ENCODE measurements around the gene DISP3.

Gene DISP3

GRCh38 chr1:11478571-11479374 is at the start of gene DISP3:
Gene DISP3, plus strand, starts transcription at chr1:11479155. Its CDS starts 21,838 bp downstream, at chr1:11500993.
- no peak for FAIRE-seq

GRCh38 chr1:11429226-11429625 is 49.7 kb upstream of the DISP3 start:
- FAIRE-seq: no peak

GRCh38 chr1:11429935-11430334 is 49.0 kb upstream of the DISP3 start:
- FAIRE-seq: no peak

GRCh38 chr1:11431941-11432507 is 46.9 kb upstream of the DISP3 start:
- FAIRE-seq: no peak

- no peak for FAIRE-seq
Observed at GRCh38 chr1:11432526-11432925, 46.4 kb upstream of the DISP3 start.

GRCh38 chr1:11434501-11434900 is 44.5 kb upstream of the DISP3 start:
- no peak for FAIRE-seq

GRCh38 chr1:11434926-11435325 is 44.0 kb upstream of the DISP3 start:
- FAIRE-seq: no peak

- FAIRE-seq: no peak
Observed at GRCh38 chr1:11438996-11439395, 40.0 kb upstream of the DISP3 start.

GRCh38 chr1:11441211-11441952 is 37.6 kb upstream of the DISP3 start:
- FAIRE-seq: no peak

GRCh38 chr1:11443043-11443442 is 35.9 kb upstream of the DISP3 start:
- FAIRE-seq: no peak

GRCh38 chr1:11443961-11444658 is 34.8 kb upstream of the DISP3 start:
- no peak for FAIRE-seq

- FAIRE-seq: no peak
Observed at GRCh38 chr1:11444907-11445306, 34.0 kb upstream of the DISP3 start.

- FAIRE-seq: no peak
Observed at GRCh38 chr1:11447903-11448302, 31.1 kb upstream of the DISP3 start.

GRCh38 chr1:11448373-11449099 is 30.4 kb upstream of the DISP3 start:
- no peak for FAIRE-seq

GRCh38 chr1:11449100-11449403 is 29.9 kb upstream of the DISP3 start:
- no peak for FAIRE-seq

- no peak for FAIRE-seq
Observed at GRCh38 chr1:11450310-11450709, 28.6 kb upstream of the DISP3 start.

GRCh38 chr1:11453742-11454491 is 25.0 kb upstream of the DISP3 start:
- FAIRE-seq: no peak

GRCh38 chr1:11455967-11456570 is 22.9 kb upstream of the DISP3 start:
- FAIRE-seq: no peak

GRCh38 chr1:11456965-11457364 is 22.0 kb upstream of the DISP3 start:
- FAIRE-seq: no peak

GRCh38 chr1:11458811-11459275 is 20.1 kb upstream of the DISP3 start:
- no peak for FAIRE-seq

GRCh38 chr1:11461531-11462137 is 17.3 kb upstream of the DISP3 start:
- no peak for FAIRE-seq

Data from TTC549 (cell line).